HG03520 (cell line): ENCODE measurements around the gene MFSD2B.
"Not testable (repeated sequence)": the region's sequence is repeated elsewhere in the genome, so short reads cannot be mapped to it uniquely, and the experiment has no call there.

Experiments
- ATAC-seq: cut with Tn5 transposase; IDR thresholded peaks from one replicate; pipeline ENCODE4 v1.9.1; 2021; ENCODE audit warnings: mild to moderate bottlenecking, moderate library complexity; ENCODE audit not compliant: unreplicated experiment

MFSD2B gene

DNA sequence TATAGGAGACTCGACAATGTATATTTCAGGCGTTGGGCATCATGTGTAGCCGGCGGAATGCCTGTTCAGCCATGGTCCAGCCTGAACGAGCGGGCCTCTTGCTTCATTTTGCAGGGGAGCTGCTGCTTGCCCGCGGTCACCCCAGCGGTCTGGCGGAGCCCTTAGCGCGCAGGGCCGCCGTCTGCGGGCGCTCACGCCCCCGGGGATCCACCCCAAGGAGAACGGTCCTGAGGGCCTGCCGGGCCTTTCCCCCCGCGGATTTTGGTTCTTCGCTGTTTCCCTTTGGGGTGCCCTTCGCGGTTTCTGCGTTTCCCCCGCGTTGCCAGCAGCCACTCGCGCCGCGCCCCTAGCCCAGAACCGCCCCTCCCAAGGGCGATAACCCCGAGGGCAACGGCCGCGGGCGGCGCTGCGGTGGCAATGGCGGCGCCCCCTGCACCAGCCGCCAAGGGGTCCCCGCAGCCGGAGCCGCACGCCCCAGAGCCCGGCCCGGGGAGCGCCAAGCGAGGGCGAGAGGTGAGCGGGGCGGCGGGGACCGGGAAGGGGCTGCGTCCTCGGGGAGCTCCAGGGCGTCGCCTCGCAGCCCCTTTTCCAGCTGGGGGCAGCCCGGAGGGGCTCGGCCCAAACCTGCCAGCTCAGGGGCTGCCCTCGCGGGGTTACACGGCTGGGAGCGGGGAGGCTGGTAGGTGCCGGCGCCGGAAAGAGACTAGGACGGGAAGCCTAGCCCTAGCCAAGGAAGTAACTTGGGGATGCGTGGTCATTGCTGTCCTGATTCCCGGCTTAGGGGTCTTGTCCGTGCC lies at the start of gene MFSD2B:
Gene MFSD2B (plus strand): TSS at position 406 of the 797 bp plus-strand sequence. CDS start 12 bp downstream, at position 418.
- ATAC-seq = no peak

- ATAC-seq = no peak
Measured at GRCh38 chr2:23967846-23968245, 42.0 kb upstream of the MFSD2B start.

DNA sequence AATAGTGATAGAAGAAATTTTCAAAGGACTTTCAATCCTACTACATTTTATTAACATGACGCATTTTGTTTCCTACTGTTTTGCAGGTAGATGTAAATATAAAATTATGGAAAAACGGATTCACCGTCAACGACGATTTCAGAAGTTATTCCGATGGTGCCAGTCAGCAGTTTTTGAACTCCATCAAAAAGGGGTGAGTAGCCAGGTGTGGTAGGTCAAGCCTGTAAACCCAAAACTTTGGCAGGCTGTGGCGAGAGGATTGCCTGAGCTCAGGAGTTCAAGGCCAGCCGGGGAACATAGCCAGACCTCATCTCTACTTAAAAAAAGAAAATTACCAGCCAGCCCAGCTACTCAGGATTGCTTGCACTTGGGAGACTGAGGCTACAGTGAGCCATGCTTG lies 33.0 kb upstream of the MFSD2B start:
- no peak for ATAC-seq

DNA sequence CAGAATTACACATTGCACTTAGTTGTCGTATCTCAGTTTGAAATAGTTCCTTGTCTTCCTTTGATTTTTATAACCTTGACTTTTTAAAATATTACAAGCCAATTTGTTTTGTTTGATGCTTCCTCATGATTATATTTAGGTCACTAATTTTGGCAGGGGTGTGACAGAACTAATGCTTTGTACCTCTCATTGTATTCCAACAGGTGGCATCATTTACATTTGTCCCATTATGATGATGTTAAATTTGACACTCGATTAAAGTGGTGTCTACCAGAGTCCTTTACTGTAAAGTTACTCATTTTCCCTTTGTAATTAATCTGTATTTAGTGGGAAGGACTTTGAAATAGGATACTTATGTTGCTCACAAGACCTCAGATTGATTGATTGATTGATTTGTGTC lies 21.5 kb upstream of the MFSD2B start:
- ATAC-seq = no peak

- ATAC-seq = no peak
Measured at GRCh38 chr2:23992931-23993330, 17.0 kb upstream of the MFSD2B start.

DNA sequence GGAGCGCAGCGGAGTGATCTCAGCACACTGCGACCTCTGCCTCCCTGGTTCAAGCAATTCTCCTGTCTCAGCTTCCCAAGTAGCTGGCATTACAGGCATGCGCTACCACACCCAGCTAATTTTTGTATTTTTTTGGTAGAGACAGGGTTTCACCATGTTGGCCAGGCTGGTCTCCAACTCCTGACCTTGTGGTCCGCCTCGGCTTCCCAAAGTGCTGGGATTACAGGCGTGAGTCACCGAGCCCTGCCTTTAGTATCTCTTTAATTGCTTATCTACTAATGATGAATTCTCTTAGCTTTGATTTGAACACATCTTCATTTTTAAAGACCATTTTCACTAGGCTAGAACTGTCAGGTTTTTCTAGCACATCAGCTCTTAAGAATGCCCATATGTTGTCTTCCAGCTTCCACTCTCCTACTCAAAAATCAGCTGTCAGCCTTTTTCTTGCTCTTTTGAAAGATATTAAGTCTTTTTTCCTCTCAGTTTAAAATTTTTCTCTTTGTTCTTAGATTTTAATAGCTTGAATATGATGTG lies 16.1 kb upstream of the MFSD2B start:
- no peak for ATAC-seq

DNA sequence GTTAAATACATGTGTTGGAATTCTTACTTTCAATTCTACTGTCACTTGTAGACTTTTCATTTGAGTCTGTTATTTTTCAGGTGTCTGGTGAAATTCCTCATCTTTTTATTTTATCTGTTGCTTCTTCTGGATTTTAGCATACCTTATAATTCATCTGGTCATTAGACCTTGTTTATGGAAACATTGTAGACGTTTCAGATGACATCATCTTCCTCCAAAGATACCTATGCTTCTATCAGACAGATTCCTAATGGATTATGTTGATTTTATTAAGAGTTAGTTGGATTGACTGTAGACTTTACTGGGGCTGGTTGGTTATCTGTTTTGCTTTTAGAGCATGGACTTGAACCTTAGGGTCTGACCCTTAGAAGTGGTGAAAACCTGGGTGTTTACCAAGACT lies 15.3 kb upstream of the MFSD2B start:
- no peak for ATAC-seq

DNA sequence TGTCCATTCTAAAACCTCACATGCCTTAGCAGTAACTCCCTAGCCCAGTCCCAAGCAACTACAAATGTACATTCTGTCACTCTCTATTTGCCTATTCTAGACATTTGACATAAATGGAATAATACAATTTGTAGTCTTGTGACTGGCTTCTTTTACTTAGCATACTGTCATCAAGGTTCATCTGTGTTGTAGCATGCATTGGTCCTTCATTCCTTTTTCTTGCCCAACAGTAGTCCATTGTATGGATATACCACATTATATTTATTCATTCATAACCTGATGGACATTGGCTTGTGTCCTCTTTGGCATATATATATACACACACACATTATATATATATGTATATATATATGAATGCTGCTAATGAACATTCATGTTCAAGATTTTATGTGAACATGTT lies 2.2 kb upstream of the MFSD2B start:
- no peak for ATAC-seq

DNA sequence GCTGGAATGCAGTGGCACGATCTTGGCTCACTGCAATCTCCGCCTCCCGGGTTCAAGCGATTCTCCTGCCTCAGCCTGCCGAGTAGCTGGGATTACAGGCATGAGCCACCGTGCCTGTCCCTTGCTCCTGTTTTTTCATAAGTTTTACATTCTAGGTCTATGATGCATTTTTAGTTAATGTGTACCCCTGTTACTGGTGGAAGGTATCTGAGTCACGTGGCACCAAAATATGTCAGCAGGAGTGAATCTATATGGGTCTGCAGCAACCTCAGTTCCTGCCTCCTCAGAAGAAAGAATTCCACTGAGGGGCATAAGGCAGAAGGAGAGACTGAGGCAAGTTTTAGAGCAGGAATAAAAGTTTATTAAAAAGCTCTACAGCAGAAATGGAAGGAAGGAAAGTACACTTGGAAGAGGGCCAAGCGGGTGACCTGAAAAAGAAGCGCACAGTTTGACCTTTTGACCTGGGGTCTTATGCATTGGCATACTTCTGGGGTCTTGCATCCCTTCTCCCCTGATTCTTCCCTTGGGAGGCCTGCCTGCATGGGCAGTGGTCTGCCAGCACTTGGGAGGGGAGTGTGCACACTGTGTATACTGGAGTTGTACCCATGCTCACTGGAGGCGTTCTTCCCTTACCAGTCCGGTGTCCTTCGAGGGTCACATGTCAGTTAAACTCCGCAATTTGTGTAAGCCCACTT lies 1.1 kb upstream of the MFSD2B start:
- no peak for ATAC-seq

- ATAC-seq = no peak
Measured at GRCh38 chr2:24009367-24009679, 562 bp upstream of the MFSD2B start.

GRCh38 chr2:24010477-24011249 lies 778 bp downstream of the MFSD2B start:
- no peak for ATAC-seq

DNA sequence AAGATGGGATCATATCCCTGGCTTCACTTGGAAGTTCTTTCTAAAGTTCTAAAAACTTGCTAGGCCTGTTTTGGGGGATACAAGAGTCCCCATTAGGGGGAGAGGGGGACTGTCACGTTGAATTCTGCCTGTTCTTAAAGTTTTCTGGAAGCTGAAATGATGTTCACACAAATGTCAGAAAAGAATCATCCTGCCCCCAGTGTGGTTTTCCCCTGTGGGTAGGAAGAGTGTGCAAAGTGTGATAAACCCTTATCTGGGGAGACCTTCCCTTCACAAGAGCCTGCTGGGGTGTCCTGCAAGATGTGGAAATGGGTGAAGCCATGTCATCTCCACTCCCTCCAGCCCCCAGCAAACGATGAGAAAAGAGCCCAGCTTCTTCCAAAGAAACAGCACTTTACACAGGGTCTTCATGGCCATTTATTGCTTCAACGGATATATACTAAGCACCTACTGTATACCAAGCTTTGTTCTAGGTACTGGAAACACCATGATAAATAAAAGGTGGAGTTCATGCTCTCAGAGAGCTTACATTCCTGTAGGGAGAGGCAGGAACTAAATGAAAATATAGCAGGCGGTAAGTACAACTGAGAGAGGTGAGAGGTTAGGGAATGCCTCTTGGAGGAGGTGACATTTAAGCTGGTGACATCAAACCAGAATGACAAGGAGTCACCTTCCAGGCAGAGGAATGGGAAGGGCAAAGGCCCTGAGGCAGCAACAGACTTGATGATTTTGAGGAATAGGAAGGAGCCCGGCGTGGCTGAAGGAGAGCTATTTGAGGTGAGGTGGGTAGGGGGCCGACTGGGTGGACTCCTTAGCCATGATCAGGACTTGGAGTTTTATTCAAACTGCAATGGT lies 1.6 kb downstream of the MFSD2B start:
- no peak for ATAC-seq

- ATAC-seq = no peak
Measured at GRCh38 chr2:24012521-24013188, 2.8 kb downstream of the MFSD2B start.

DNA sequence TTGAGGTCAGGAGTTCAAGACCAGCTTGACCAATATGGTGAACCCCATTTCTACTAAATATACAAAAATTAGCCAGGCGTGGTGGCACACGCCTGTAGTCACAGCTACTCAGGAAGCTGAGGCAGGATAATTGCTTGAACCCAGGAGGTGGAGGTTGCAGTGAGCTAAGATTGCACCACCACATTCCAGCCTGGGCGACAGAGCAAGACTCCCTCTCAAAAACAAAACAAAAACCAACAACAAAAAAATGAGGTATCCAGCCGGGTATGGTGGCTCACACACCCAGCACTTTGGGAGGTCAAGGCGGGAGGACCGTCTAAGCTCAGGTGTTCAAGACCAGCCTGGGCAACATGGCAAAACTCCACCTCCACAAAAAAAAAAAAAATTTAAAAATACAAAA lies 5.0 kb downstream of the MFSD2B start:
- ATAC-seq = not testable (repeated sequence)

DNA sequence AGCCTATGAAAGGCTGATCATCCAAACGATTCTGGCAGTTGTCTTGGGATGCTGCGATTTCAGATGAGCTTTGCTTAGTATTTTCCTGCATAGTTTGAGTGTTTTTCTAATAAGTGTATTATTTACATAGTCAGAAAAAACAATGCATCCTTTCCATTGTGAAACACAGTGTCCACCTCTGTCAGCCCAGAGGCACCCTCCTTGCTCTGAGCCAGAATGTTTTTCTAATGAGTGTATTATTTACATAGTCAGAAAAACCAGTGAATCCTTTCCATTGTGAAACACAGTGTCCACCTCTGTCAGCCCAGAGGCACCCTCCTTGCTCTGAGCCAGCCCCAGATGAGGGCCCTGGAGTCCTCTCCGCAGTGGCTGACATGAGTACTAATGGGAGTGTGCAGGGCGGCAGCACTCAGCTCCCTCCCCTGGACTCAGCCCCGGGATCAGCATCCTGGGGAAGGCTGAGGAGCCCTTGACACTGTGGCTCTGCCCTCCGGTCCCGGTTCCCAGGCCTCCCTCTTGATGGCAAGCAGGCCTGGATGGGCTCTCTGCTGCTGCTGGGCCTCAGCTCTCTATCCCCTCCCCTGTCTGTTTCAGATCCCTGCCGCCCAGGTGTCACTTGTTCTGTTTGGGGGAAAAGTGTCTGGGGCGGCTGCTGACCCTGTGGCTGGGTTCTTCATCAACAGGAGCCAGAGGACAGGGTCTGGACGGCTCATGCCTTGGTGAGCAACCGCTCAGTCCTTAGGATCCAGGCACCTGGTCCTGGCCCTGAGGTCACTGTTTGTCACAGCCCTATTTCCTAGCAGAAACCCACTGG lies 5.9 kb downstream of the MFSD2B start:
- ATAC-seq = no peak

- ATAC-seq = no peak
Measured at GRCh38 chr2:24016376-24016761, 6.5 kb downstream of the MFSD2B start.

GRCh38 chr2:24016853-24017703 lies 7.2 kb downstream of the MFSD2B start:
- ATAC-seq = no peak

GRCh38 chr2:24017711-24018110 lies 7.8 kb downstream of the MFSD2B start:
- ATAC-seq = no peak
